Breast epithelium (tissue), 4 donors: Measurements from ENCODE around the gene CCNT1. TPM values are rescaled to one million over a fixed set of nuclear protein-coding genes. Genes with fewer than 3 reads are reported as not detected.
A peak's percentile ranks its signal among the peaks of the same experiment; 100 is the strongest.
"Not testable (repeated sequence)": the region's sequence is repeated elsewhere in the genome, so short reads cannot be mapped to it uniquely, and the experiment has no call there.

ENCODE experiments used
- DNase-seq, 2 donors: peaks; one replicate each; pipeline ENCODE4 v3.0.0-alpha.2; 2019; ENCODE audit warnings: low spot score in 2 of 2
- H3K27ac ChIP-seq, 2 donors: fragments of 200-600 bp; sonication (generic) in 1 of 2; one replicate each; pipeline ENCODE4 v1.5.1; 2016 to 2019; ENCODE audit warnings: mild to moderate bottlenecking in 1 of 2
- H3K27me3 ChIP-seq, 2 donors: fragments of 200-600 bp; sonication (generic) in 1 of 2; one replicate each; pipeline versions ENCODE4 v1.5.1 to v1.6.0; 2017 to 2019; ENCODE audit warnings: control low read depth in 1 of 2, mild to moderate bottlenecking in 1 of 2
- H3K36me3 ChIP-seq: fragments of 200-600 bp; one replicate; pipeline ENCODE4 v1.5.1; 2019
- H3K4me1 ChIP-seq, 2 donors: fragments of 200-600 bp; sonication (generic); one replicate each; pipeline ENCODE4 v1.5.1; 2016 to 2019; ENCODE audit warnings: control low read depth in 1 of 2
- H3K4me3 ChIP-seq, 3 donors: fragments of 200-600 bp; sonication (generic); 1 replicate in 2 of 3; 2 replicates in 1 of 3; pipeline ENCODE4 v1.5.1; 2016 to 2019; ENCODE audit warnings: mild to moderate bottlenecking in 3 of 3, moderate library complexity in 2 of 3
- H3K9me3 ChIP-seq, 2 donors: fragments of 200-600 bp; sonication (generic) in 1 of 2; one replicate each; pipeline ENCODE4 v1.5.1; 2016 to 2019; ENCODE audit warnings: control low read depth in 1 of 2
- CTCF ChIP-seq, 3 donors: fragments of 450-650 bp; IDR thresholded peaks; one replicate each; pipeline ENCODE4 v1.5.1; 2016 to 2017; ENCODE audit warnings: antibody characterized with exemption in 3 of 3, mild to moderate bottlenecking in 3 of 3, moderate library complexity in 3 of 3
- POLR2A ChIP-seq: fragments of 450-650 bp; IDR thresholded peaks from one replicate; pipeline ENCODE4 v1.6.1; 2016; ENCODE audit warnings: antibody characterized with exemption, mild to moderate bottlenecking, moderate library complexity
- POLR2AphosphoS5 ChIP-seq, 3 donors: sonication (generic); formaldehyde crosslinking; IDR thresholded peaks; one replicate each; pipeline ENCODE4 v1.6.1; 2017; ENCODE audit warnings: antibody characterized with exemption in 3 of 3
- intact Hi-C: fragments of 100-400 bp; cut with DNase I; formaldehyde crosslinking; loops from one replicate; pipeline ENCODE4 v1.15.1; 2023; ENCODE audit warnings: low total_unique reads
- total RNA-seq, 3 donors: library from RNA; depleted of rRNA; stranded (reverse); fragments of >200 nt; gene quantifications; one replicate each; pipeline ENCODE4 v1.1.0, GENCODE V29; 2016

The CCNT1 gene
- total RNA-seq, 3 donors from 2014 or later = 25.9 to 51.7 (median 26.7) TPM

- no peaks in the 10 kb centered on the region for H3K36me3 ChIP-seq
- H3K27ac ChIP-seq = no peak overlapping the region
- no peaks in the 10 kb centered on the region for H3K9me3 ChIP-seq
- no peaks in the 10 kb centered on the region for H3K4me1 ChIP-seq
- TF ChIP-seq POLR2AphosphoS5 (IDR thresholded peaks at IDR 0.05) = no peak
- TF ChIP-seq CTCF (IDR thresholded peaks at IDR 0.05) = no peak
- TF ChIP-seq POLR2A = no peak
- no peak overlapping the region for H3K4me3 ChIP-seq
- intact Hi-C loops = no loop called here
- no peak for DNase-seq
- H3K27me3 ChIP-seq = no peaks in the 10 kb centered on the region
These were observed 12.3 kb upstream of the CCNT1 start for GRCh38 chr12:48728807-48729206.

- H3K4me3 ChIP-seq, H3K4me1 ChIP-seq, intact Hi-C loops, H3K27ac ChIP-seq, DNase-seq, H3K27me3 ChIP-seq, H3K36me3 ChIP-seq: not testable (repeated sequence)
- peaks cover 0 to 11% of the 10 kb centered on the region in 2 donors for H3K9me3 ChIP-seq
These were observed 4.2 kb upstream of the CCNT1 start for GRCh38 chr12:48720737-48721136.

GRCh38 chr12:48720171-48720570 lies 3.7 kb upstream of the CCNT1 start:
- H3K4me1 ChIP-seq, H3K27me3 ChIP-seq, H3K36me3 ChIP-seq, DNase-seq, H3K4me3 ChIP-seq, intact Hi-C loops, H3K27ac ChIP-seq: not testable (repeated sequence)
- peaks cover 0 to 11% of the 10 kb centered on the region in 2 donors for H3K9me3 ChIP-seq

- H3K27ac ChIP-seq, H3K36me3 ChIP-seq, H3K27me3 ChIP-seq, H3K4me3 ChIP-seq, intact Hi-C loops, DNase-seq: not testable (repeated sequence)
- Histone ChIP-seq H3K9me3 (peaks cover 0 to 11% of the 10 kb centered on the region in 2 donors), H3K4me1 (peaks cover 0 to 12% of the 10 kb centered on the region in 2 donors)
These were observed 2.5 kb upstream of the CCNT1 start for GRCh38 chr12:48719002-48719401.

- peaks cover 0 to 11% of the 10 kb centered on the region in 2 donors for H3K9me3 ChIP-seq
- DNase-seq = no peak
- peaks cover 0 to 12% of the 10 kb centered on the region in 2 donors for H3K4me1 ChIP-seq
- no peaks in the 10 kb centered on the region for H3K36me3 ChIP-seq
- no peaks in the 10 kb centered on the region for H3K27me3 ChIP-seq
- intact Hi-C loops = no loop called here
- peak overlapping the region; percentile 95 to 96 for H3K27ac ChIP-seq
- H3K4me3 ChIP-seq = peak overlapping the region; percentile 76 to 81 (median 79)
- TF ChIP-seq POLR2A = no peak
- no peak for TF ChIP-seq POLR2AphosphoS5 (IDR thresholded peaks at IDR 0.05)
- no peak for TF ChIP-seq CTCF (IDR thresholded peaks at IDR 0.05)
These were observed 767 bp upstream of the CCNT1 start for GRCh38 chr12:48717252-48717695.

GRCh38 chr12:48716168-48716492 lies 377 bp downstream of the CCNT1 start:
- peak overlapping the region; percentile 76 to 81 (median 79) for H3K4me3 ChIP-seq
- DNase-seq = no peak
- H3K4me1 ChIP-seq = peaks cover 0 to 12% of the 10 kb centered on the region in 2 donors
- peaks cover 0 to 11% of the 10 kb centered on the region in 2 donors for H3K9me3 ChIP-seq
- H3K36me3 ChIP-seq = no peaks in the 10 kb centered on the region
- TF ChIP-seq POLR2A (no peak), CTCF (IDR thresholded peaks at IDR 0.05) (no peak)
- H3K27me3 ChIP-seq = no peaks in the 10 kb centered on the region
- H3K27ac ChIP-seq = peak overlapping the region; percentile 95 to 96
- intact Hi-C loops = no loop called here

- Histone ChIP-seq H3K27me3 (no peaks in the 10 kb centered on the region), H3K36me3 (no peaks in the 10 kb centered on the region), H3K4me1 (peaks cover 0 to 12% of the 10 kb centered on the region in 2 donors), H3K9me3 (no peaks in the 10 kb centered on the region), H3K27ac (no peak overlapping the region), H3K4me3 (no peak overlapping the region)
- no peak for DNase-seq
- intact Hi-C loops = no loop called here
- TF ChIP-seq CTCF (IDR thresholded peaks at IDR 0.05) (no peak), POLR2A (no peak), POLR2AphosphoS5 (IDR thresholded peaks at IDR 0.05) (no peak)
These were observed 4.3 kb downstream of the CCNT1 start for GRCh38 chr12:48712209-48712608.

GRCh38 chr12:48698822-48699221 lies 17.7 kb downstream of the CCNT1 start:
- H3K36me3 ChIP-seq, H3K4me1 ChIP-seq, H3K4me3 ChIP-seq, H3K27me3 ChIP-seq, DNase-seq, H3K27ac ChIP-seq, intact Hi-C loops, H3K9me3 ChIP-seq: not testable (repeated sequence)
